ENCODE results near the gene COL12A1. TPM values are rescaled to one million over a fixed set of nuclear protein-coding genes. Genes with fewer than 3 reads are reported as not detected.
A peak's percentile ranks its signal among the peaks of the same experiment; 100 is the strongest.

COL12A1 gene
- total RNA-seq, 1 donor from 2014 or later: 44.3 TPM

- DNase-seq (no peak), ATAC-seq (no peak)
- Histone ChIP-seq H3K9me3 (no peaks in the 10 kb centered on the region), H3K27me3 (no peaks in the 10 kb centered on the region), H3K4me3 (no peak overlapping the region), H3K36me3 (no peaks in the 10 kb centered on the region), H3K4me1 (no peaks in the 10 kb centered on the region), H3K27ac (no peak overlapping the region)
- intact Hi-C loops (cut with DNase I): no loop called here
- TF ChIP-seq CTCF (IDR thresholded peaks at IDR 0.05): no peak
Observed at GRCh38 chr6:75128878-75129570, 76.8 kb downstream of the COL12A1 start.

GRCh38 chr6:75126518-75126917 is 79.3 kb downstream of the COL12A1 start:
- DNase-seq: no peak
- Histone ChIP-seq H3K36me3 (no peaks in the 10 kb centered on the region), H3K27me3 (no peaks in the 10 kb centered on the region), H3K27ac (no peak overlapping the region), H3K9me3 (no peaks in the 10 kb centered on the region), H3K4me3 (no peak overlapping the region), H3K4me1 (no peaks in the 10 kb centered on the region)
- intact Hi-C loops (cut with DNase I): no loop called here
- TF ChIP-seq CTCF (IDR thresholded peaks at IDR 0.05): no peak
- no peak for ATAC-seq

- no peaks in the 10 kb centered on the region for H3K4me1 ChIP-seq
- TF ChIP-seq CTCF (IDR thresholded peaks at IDR 0.05): no peak
- no peak overlapping the region for H3K27ac ChIP-seq
- no peaks in the 10 kb centered on the region for H3K36me3 ChIP-seq
- no peaks in the 10 kb centered on the region for H3K9me3 ChIP-seq
- DNase-seq (no peak), ATAC-seq (no peak)
- H3K4me3 ChIP-seq: no peak overlapping the region
- intact Hi-C loops (cut with DNase I): no loop called here
- H3K27me3 ChIP-seq: no peaks in the 10 kb centered on the region
Observed at GRCh38 chr6:75124983-75125382, 80.9 kb downstream of the COL12A1 start.

- ATAC-seq: no peak
- Histone ChIP-seq H3K9me3 (no peaks in the 10 kb centered on the region), H3K36me3 (no peaks in the 10 kb centered on the region), H3K4me1 (no peaks in the 10 kb centered on the region), H3K4me3 (no peak overlapping the region), H3K27me3 (no peaks in the 10 kb centered on the region), H3K27ac (no peak overlapping the region)
- no peak for TF ChIP-seq CTCF (IDR thresholded peaks at IDR 0.05)
- no peak for DNase-seq
- intact Hi-C loops (cut with DNase I): no loop called here
Observed at GRCh38 chr6:75124085-75124484, 81.8 kb downstream of the COL12A1 start.

GRCh38 chr6:75118925-75119515 is 86.8 kb downstream of the COL12A1 start:
- H3K27me3 ChIP-seq: no peaks in the 10 kb centered on the region
- no peaks in the 10 kb centered on the region for H3K36me3 ChIP-seq
- no peak overlapping the region for H3K4me3 ChIP-seq
- no peaks in the 10 kb centered on the region for H3K9me3 ChIP-seq
- TF ChIP-seq CTCF (IDR thresholded peaks at IDR 0.05): no peak
- no peak overlapping the region for H3K27ac ChIP-seq
- ATAC-seq (peak; percentile 83), DNase-seq (no peak)
- no peaks in the 10 kb centered on the region for H3K4me1 ChIP-seq
- intact Hi-C loops (cut with DNase I): no loop called here
